Activated naive CD4-positive, alpha-beta T cell treated with anti-CD3 and anti-CD28 coated beads, Interleukin-2, amount 50 U/mL, for 72 hours (primary cell): ENCODE measurements around the gene HIPK4. TPM values are rescaled to one million over a fixed set of nuclear protein-coding genes. Genes with fewer than 3 reads are reported as not detected.
"Not testable (repeated sequence)": the region's sequence is repeated elsewhere in the genome, so short reads cannot be mapped to it uniquely, and the experiment has no call there.

Experiments
- ATAC-seq, 2 donors: fragments of 150-1000 bp; cut with Tn5 transposase; 2 replicates each; pipeline ENCODE4 v1.10.0; 2021; ENCODE audit warnings: mild to moderate bottlenecking in 2 of 2, moderate library complexity in 2 of 2
- DNase-seq, 2 donors: peaks; one replicate each; pipeline ENCODE4 v3.0.0; 2021 to 2022; ENCODE audit warnings: low spot score in 2 of 2
- H3K27ac Mint-ChIP-seq, 2 donors: one replicate each; pipeline ENCODE4 v1.8.0; 2022; ENCODE audit warnings: mild to moderate bottlenecking in 2 of 2, mixed read lengths in 2 of 2
- H3K36me3 Mint-ChIP-seq, 2 donors: one replicate each; pipeline ENCODE4 v1.8.0; 2022; ENCODE audit warnings: mixed read lengths in 2 of 2
- H3K9me3 Mint-ChIP-seq, 2 donors: one replicate each; pipeline ENCODE4 v1.8.0; 2022; ENCODE audit warnings: mixed read lengths in 2 of 2
- total RNA-seq, 2 donors: library from RNA; stranded (reverse); gene quantifications; one replicate each; pipeline ENCODE4 v1.2.3, GENCODE V29; 2022

Gene HIPK4
- total RNA-seq, 2 donors from 2014 or later, result not detected

GRCh38 chr19:40383668-40384248 lies 6.2 kb downstream of the HIPK4 start:
- no peaks in the 10 kb centered on the region for H3K36me3 Mint-ChIP-seq

GRCh38 chr19:40381321-40381720 lies 8.7 kb downstream of the HIPK4 start:
- ATAC-seq (no peak), DNase-seq (no peak)
- H3K36me3 Mint-ChIP-seq, result no peaks in the 10 kb centered on the region
- H3K9me3 Mint-ChIP-seq, result no peaks in the 10 kb centered on the region
- peak overlapping the region in 1 of 2 donors; percentile 38 for H3K27ac Mint-ChIP-seq

More at GRCh38 chr19:40383668-40384248, 6.2 kb downstream of the HIPK4 start:
- no peak for DNase-seq
- Mint-ChIP-seq H3K9me3 (no peaks in the 10 kb centered on the region), H3K27ac (no peak overlapping the region)
- no peak for ATAC-seq

DNA sequence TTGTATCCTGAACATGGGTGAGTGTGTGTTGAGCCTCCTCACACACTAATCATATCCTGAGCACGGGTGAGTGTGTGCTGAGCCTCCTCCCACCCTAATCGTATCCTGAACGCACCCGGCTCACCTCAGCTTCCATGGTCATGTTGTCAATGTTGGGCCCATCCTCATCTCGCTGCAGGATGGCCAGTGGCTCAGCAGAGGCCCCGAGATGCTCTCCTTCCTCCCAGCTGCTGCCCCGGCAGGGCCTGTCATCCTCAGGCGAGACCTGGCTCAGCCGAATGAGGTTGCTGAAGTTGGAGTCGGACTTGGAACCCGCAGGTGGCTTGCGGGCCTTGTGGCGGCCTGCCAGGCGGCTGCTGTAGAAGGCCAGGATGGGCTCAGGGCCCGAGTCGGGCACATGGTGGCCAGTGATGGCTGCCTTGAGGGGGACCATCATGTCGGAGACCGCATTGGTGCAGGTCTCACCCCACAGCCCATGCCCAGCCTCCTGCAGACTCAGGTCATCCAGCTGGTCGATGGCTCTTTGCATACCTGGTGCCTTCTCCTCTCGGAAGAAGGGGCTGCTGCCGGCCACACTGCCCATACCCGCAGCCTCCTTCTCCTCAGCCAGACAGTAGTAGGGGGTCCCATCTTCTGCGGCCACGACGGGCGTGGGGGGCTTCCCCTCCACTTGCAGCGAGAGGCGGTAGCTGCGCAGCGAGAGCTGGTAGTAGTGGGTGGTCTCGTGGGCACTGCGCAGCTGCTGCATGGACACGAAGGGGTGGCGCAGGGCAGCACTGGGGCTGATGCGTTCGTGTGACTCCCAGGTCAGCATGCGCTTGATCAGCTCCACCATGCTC lies 9.6 kb downstream of the HIPK4 start:
- Mint-ChIP-seq H3K9me3 (no peaks in the 10 kb centered on the region), H3K36me3 (no peaks in the 10 kb centered on the region), H3K27ac (no peak overlapping the region)
- DNase-seq (no peak), ATAC-seq (no peak)

DNA sequence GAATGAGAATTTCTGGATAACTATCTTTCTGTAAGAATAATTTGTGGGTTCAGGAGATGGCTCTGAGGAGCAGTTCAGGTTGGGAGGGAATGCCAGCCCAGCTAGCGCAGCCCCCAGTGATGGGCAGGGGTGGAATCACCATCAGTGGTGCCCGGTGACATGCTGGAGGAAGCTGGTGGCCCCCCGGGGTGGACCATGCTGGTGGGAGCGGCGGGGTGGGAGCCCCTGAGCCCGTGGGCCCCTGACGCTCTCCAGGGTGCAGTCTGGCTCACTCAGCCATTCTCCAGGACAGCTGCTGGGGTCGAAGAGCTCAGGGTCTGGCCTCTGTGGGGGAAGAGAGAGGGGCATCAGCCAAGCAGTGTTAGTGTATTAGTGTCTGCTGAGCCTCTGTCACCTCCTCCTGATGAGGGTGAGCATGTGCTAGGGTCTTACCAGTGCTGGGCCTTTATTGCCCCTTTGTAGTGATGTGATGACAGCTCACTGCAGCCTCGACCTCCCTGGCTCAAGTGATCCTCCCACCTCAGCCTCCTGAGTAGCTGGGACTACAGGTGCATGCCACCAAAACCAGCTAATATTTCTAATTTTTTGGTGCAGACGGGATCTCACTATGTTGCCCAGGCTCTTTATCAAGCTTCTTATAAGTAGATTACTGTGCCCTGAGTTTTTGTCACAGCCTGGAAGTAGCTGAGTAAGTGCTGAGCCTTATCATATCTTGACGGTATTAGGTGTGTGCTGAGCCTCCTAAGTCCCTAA lies 10.4 kb downstream of the HIPK4 start:
- H3K36me3 Mint-ChIP-seq, result no peaks in the 10 kb centered on the region
- DNase-seq, result no peak
- no peaks in the 10 kb centered on the region for H3K9me3 Mint-ChIP-seq
- no peak for ATAC-seq
- H3K27ac Mint-ChIP-seq, result peak overlapping the region in 1 of 2 donors; percentile 81

- Mint-ChIP-seq H3K27ac (no peak overlapping the region), H3K36me3 (no peaks in the 10 kb centered on the region), H3K9me3 (no peaks in the 10 kb centered on the region)
- ATAC-seq (no peak), DNase-seq (no peak)
Measured at GRCh38 chr19:40378509-40378908, 11.5 kb downstream of the HIPK4 start.

DNA sequence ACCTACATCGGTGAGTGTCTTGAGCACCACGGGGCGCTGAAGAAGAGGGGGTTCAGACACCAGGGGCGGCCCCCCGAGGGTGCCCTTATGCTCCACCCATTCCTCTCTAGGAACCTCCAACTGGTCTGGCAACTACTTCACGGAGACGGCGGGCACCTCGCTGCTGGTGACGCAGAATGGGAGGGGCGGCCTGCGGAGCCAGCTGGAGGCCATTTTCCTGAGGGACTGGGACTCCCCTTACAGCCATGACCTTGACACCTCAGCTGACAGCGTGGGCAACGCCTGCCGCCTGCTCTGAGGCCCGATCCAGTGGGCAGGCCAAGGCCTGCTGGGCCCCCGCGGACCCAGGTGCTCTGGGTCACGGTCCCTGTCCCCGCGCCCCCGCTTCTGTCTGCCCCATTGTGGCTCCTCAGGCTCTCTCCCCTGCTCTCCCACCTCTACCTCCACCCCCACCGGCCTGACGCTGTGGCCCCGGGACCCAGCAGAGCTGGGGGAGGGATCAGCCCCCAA lies 12.1 kb downstream of the HIPK4 start:
- Mint-ChIP-seq H3K9me3 (no peaks in the 10 kb centered on the region), H3K36me3 (no peaks in the 10 kb centered on the region), H3K27ac (no peak overlapping the region)
- DNase-seq (no peak), ATAC-seq (no peak)

- Mint-ChIP-seq H3K27ac (peak overlapping the region in 1 of 2 donors; percentile 69), H3K36me3 (no peaks in the 10 kb centered on the region), H3K9me3 (no peaks in the 10 kb centered on the region)
- no peak for ATAC-seq
- no peak for DNase-seq
Measured at GRCh38 chr19:40376286-40376862, 13.6 kb downstream of the HIPK4 start.

GRCh38 chr19:40374084-40374483 lies 15.9 kb downstream of the HIPK4 start:
- no peaks in the 10 kb centered on the region for H3K9me3 Mint-ChIP-seq
- DNase-seq (no peak), ATAC-seq (no peak)
- H3K27ac Mint-ChIP-seq, result peak overlapping the region in 1 of 2 donors; percentile 87
- no peaks in the 10 kb centered on the region for H3K36me3 Mint-ChIP-seq

GRCh38 chr19:40371802-40372122 lies 18.2 kb downstream of the HIPK4 start:
- Mint-ChIP-seq H3K27ac (no peak overlapping the region), H3K36me3 (no peaks in the 10 kb centered on the region), H3K9me3 (no peaks in the 10 kb centered on the region)
- DNase-seq (no peak), ATAC-seq (no peak)

DNA sequence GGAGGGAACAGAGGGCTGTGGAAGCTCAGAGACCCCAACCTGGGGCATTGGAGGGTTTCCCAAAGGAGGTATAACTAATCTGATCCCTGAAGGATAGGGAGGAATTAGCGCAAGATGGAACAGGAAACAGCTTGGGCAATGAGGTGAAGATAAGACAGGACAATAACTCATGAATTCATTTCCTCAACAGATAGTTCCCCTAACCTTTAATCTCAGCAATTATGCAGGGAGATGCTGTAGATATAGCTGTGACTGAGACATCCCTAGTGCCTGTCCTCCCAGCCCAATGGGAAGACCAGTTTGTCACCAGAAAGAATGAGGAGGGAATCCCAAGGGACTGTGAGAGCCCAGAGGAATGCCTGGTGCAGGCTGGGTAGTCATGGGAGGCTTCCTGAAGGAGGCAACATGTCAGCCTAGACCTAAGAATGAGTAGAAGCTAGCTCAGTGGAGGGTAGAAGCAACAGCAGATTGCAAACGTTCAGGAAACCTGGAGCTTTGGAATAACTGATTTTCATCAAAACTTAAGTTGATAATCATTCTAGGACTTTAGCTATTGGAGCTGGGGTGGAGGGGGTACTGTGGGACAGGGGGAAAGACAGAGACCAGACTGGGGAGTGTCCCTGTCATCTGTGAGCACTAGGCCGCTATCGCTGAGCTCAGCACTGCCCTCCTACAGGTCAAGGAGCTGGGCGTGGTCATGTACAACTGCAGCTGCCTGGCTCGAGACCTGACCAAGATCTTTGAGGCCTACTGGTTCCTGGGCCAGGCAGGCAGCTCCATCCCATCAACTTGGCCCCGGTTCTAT lies 18.8 kb downstream of the HIPK4 start:
- no peak for ATAC-seq
- DNase-seq, result no peak
- Mint-ChIP-seq H3K27ac (peak overlapping the region; percentile 16 to 60), H3K9me3 (no peaks in the 10 kb centered on the region), H3K36me3 (no peaks in the 10 kb centered on the region)

DNA sequence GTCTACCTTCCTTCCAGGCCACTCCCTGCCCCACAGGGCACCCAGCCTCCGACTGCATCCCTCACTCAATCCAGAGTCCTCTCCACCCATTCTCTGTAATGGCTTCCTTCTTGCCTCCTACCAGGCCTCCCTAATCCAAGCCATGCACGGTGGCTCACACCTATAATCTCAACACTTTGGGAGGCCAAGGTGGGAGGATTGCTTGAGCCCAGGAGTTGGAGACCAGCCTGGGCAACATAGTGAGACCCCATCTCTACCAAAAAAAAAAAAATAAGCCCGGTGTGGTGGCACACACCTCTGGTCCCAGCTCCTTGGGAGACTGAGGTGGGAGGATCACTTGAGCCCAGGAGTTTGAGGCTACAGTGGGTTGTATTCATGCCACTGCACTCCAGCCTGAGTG lies 19.7 kb downstream of the HIPK4 start:
- ATAC-seq, H3K9me3 Mint-ChIP-seq, H3K36me3 Mint-ChIP-seq, DNase-seq: not testable (repeated sequence)
- H3K27ac Mint-ChIP-seq, result peak overlapping the region; percentile 16 to 51

DNA sequence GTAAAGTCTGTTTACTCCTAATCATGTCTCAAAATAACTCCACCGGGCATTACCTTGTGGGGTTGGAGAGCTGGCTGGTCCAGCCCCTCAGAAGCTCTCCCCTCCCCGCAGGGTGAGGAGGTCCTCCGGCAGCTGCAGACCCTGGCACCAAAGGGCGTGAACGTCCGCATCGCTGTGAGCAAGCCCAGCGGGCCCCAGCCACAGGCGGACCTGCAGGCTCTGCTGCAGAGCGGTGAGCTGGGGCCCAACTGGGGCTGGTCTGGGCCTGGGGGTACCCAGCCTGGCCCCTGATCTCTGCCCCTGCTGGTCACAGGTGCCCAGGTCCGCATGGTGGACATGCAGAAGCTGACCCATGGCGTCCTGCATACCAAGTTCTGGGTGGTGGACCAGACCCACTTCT lies 20.2 kb downstream of the HIPK4 start:
- DNase-seq (no peak), ATAC-seq (no peak)
- H3K27ac Mint-ChIP-seq, result no peak overlapping the region
- H3K36me3 Mint-ChIP-seq, result no peaks in the 10 kb centered on the region
- no peaks in the 10 kb centered on the region for H3K9me3 Mint-ChIP-seq

DNA sequence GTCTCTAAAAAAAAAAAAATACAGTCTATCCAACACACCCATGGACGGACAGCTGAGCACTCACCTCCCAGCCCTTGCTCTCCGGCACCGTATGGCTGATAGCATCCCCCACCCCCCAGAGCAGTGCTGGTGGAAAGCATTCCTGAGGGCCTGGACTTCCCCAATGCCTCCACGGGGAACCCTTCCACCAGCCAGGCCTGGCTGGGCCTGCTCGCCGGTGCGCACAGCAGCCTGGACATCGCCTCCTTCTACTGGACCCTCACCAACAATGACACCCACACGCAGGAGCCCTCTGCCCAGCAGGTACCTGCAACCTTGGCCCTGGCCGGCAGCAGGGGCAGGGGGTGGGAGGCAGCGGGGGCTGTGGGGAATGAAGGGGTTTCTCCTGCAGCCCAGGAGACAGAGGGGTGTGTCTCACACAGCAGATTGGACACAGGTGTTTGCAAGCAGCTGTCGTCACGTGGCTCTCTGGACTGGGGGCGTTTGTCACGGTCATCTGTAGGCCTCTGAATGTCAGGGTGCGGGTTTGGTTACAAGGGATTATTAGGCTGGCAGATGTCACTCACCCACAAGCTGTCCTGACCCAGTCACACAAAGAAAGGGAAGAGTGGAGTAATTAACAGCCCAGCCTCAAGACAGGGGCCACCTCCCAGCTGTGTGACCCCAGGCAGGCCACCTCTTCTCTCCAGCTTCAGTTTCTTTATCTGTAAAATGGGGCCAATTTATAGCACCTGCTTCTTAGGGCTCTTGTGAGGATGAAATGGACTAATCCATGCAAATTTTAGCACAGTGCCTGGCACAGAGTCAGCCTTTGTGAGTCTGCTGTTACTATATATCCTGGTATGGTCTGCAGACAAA lies 22.2 kb downstream of the HIPK4 start:
- Mint-ChIP-seq H3K36me3 (no peaks in the 10 kb centered on the region), H3K27ac (no peak overlapping the region), H3K9me3 (no peaks in the 10 kb centered on the region)
- no peak for ATAC-seq
- DNase-seq, result no peak

- no peaks in the 10 kb centered on the region for H3K9me3 Mint-ChIP-seq
- ATAC-seq, result no peak
- no peak overlapping the region for H3K27ac Mint-ChIP-seq
- no peaks in the 10 kb centered on the region for H3K36me3 Mint-ChIP-seq
- no peak for DNase-seq
Measured at GRCh38 chr19:40366697-40367561, 23.1 kb downstream of the HIPK4 start.
